Ishikawa (cell line): Measurements from ENCODE around the gene CRCP.

Source experiments
- CEBPB ChIP-seq: IDR thresholded peaks from 2 replicates; pipeline ENCODE4 v1.6.1; 2012
- RAD21 ChIP-seq: IDR thresholded peaks from 2 replicates; pipeline ENCODE4 v1.6.1; 2012; ENCODE audit warnings: low read depth
- USF1 ChIP-seq: IDR thresholded peaks from 2 replicates; pipeline ENCODE4 v1.6.1; 2012

- TF ChIP-seq USF1 (no peak), CEBPB (no peak), RAD21 (no peak)
Measured at GRCh38 chr7:66190504-66190857, 75.8 kb downstream of the CRCP start.
